Glomerular endothelial cell (primary cell): ENCODE data around the gene GAL. TPM values are rescaled to one million over a fixed set of nuclear protein-coding genes. Genes with fewer than 3 reads are reported as not detected.

Experiments used
- DNase-seq: peaks from one replicate; pipeline ENCODE4 v3.0.0-alpha.2; 2011; ENCODE audit warnings: low read depth, low spot score; ENCODE audit errors: extremely low read depth
- total RNA-seq: library from RNA; depleted of rRNA; stranded (reverse); fragments of >200 nt; gene quantifications from 2 replicates; pipeline ENCODE4 v1.2.3, GENCODE V29; 2015

The GAL gene
- total RNA-seq, 1 donor from 2014 or later = 4.5 TPM

DNA sequence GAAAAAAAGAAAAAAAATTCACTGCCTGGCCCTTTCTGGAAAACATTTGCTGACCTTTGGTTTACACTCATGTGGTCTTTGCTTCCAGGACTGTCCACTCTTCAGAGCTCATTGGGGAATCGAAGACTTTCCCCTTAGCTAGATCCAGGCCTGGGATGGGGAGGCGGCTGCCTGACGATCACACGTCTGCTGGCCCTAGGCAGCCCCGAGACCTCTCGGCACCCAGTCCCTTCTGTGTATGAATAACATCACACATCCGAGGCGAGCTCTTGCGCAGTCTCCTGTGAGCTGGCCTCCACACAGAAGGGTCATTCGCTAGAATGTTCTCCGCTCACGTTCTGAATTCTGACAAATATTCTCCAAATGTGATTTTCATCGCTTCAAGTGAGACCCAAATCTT, 25.7 kb upstream of the GAL start:
- no peak for DNase-seq

DNA sequence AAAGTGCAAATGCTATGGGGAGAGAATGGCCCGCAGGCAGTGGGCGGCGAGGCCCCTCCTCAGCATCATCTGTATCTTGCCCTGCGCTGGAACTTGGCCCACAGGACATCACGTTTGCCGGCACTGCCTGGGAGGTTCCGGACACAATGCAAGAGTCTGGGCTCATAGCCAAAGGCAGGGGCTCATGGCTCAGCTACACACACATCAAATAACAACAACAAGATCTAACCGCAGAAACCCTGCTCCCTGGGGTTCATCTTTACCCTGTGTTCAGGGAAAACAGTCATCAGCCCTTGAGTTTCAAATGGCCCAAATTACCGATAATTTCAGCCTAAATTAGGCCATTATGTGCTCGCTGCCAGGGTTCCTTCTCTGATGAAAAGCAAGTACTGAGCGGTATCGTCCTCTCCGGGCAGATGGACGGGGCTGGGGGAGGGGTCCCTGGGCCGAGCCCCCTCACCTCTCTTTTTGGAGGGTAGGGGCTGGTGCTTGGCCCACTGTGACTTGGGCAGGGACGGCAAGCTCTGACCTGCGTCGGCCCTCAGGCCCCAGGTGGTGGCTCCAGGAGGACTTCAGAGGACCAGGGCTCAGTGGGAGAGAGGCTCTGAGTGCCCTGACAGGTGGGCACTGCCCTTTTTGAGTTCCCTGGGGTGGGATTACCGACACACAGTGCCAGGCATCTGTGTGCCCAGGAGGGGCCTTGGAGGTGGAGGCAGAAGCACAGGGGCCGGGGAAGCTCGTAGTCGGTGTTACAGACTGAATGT, 25.0 kb upstream of the GAL start:
- peak; percentile 48 for DNase-seq

DNA sequence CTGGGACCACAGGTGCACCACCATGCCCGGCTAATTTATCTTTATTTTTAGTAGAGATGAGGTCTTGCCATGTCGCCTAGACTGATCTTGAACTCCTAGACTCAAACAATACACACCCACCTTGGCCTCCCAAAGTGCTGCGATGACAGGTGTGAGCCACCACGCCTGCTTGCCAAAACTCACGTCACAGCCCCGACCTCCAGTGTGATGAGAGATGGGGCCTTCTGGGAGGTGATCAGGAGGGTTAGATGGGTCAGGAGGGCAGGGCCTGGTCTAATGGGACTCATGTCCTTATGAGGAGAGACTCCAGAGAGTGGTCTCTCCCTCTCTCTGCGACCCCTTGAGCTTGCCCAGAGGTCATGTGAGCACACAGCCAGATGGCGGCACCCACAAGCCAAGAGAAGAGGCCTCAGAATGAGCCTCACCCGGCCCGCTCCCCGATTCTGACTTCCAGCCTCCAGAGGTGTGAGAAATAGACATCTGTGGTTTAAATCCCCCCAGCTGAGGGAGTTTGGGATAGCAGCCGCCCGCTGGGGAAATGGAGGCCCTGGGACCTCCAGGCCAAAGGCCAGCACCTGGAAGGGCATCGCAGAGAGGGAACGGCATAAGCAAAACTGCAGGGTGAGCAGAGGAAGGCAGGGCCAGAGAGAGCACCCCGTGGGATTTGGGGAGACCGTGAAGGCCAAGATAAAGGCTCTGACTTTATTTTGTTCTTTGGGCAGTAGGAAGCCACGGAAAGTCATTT, 24.1 kb upstream of the GAL start:
- DNase-seq = no peak

DNA sequence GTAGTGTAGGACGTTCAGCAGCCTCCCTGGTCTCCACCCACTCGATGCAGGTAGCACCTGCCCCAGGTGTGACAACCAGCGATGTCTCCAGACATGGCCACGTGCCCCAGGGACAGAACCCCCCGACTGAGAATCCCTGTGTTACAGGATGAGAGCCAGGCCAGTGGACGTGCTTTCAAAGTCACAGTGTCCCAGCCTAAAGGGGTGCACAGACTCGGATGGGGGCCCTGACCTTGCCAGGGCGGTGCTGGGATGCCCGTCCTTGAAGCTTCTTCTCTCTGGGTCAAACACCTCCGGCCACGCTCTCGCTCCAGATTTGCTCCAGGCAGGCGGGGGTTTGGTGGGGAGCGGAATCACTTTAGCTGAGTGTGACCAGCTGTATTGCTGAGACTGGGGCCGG, 23.3 kb upstream of the GAL start:
- DNase-seq = no peak

DNA sequence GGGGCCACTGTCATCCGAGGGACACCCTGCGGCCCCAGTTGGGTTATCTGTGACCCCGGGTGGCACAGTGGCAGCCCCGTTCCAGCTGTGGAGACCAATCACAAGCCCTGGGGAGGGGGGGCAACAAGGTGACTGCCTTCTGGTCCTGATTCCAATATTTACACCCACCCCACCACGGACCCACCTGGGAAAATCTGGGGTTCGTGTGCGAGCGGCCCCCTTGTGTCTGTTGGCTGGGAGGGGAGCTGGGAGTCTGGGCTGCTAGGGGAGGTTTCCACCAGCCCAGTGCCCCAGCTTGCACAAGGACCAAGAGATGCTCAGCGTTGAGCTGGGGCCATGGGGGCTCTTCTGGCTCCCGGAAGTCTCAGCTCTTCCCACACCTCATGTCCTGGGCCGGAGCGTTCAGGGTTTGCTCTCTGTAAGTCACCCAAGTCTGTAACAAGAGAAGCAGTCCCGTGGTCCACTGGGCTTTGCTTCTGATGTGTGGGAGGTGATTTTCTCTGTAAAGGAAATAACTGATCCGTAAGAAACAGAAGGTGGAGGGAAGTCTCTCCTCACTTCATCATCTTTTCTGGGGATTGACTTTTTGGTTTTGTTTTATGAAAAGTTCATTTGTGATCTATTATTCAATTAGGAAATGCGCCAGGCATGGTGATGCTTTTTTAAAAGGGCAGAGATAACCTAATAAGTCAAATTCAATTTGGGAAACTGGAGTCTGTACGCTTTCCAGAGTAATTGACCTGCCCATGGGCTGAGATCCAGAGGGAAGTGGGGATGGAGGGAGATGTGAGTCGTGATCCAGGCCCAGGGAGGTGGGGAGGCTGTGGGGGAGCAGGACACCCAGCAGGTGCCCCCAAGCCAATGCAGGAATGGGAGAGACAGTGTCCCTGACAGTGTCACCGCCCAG, 22.4 kb upstream of the GAL start:
- no peak for DNase-seq

DNA sequence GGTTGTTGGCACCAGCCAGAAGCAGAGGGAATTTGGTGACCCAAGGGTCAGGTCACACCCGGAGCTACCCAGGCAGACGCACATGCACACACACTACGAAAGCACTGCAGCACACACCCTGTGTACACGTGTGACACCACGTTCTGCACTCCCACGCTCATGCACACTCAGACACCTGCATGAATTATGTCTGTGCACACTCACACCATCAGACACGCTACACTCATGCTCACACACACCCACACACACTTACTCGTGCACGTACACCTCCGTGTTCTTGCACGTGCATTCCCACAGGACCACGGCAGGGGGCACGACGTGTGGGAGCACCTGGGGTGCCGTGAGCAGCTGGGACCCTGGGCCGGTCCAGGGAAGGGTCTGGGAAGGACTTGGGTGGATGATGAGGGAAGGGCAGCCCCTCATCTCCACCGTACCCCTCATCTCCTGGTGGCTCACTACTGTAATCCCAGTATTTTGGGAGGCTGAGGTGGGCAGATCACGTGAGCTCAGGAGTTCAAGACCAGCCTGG, 20.8 kb upstream of the GAL start:
- no peak for DNase-seq

DNA sequence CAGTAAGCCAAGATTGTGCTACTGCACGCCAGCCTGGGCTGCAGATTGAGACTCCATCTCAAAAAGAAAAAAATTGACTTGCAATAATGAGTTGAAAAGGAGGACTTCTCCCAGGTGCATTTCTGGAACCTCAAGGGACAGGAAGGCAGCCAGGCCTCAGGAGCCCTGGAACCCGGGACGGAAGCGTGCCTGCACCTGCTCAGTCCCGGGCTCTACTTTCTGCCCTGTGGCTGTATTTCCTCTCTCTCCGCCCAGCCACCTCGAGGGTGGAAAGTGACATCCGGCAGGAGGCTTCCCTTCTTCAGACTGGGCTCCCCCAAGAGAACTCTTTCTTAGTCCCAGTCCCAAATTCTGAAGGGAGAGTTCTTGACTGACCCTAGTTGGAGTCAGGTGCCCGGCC, 20.2 kb upstream of the GAL start:
- no peak for DNase-seq

DNA sequence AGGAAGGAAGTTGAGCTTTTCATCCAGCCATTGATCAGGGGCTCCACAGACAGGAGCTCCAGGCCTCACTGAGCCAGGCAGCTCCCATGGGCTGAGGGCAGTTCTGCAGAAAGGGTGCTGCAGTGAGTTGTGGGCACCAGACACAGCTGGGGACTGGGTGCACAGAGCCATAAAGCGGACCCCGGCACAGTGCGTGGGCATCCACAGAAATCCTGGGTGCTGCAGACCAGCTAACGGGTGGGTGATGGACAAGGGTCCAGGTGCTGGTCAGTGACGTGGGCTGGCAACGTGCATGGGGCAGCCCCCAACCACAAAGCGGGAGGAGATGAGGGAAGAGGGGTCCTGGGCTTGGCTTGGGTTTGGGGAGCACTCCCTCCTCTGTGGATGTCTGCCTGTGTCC, 19.4 kb upstream of the GAL start:
- no peak for DNase-seq

DNA sequence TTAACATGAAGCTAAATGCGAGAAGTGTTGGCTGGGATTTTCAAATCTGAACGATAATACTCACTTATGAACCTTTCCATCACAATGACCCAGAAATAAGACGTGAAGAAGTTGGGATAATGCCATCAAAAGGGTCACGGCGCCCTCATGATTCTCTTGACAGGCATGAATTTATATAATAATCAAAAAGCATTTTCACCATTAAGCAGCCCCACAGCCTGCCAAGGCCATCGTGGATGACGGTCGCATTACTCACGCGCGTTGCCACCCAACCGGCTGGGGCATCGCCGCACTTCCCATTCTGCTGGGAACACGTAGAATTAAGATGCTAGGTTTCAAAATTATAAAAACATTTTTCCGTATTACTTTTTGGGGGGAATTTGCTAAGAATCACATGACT, 18.9 kb upstream of the GAL start:
- DNase-seq = no peak

DNA sequence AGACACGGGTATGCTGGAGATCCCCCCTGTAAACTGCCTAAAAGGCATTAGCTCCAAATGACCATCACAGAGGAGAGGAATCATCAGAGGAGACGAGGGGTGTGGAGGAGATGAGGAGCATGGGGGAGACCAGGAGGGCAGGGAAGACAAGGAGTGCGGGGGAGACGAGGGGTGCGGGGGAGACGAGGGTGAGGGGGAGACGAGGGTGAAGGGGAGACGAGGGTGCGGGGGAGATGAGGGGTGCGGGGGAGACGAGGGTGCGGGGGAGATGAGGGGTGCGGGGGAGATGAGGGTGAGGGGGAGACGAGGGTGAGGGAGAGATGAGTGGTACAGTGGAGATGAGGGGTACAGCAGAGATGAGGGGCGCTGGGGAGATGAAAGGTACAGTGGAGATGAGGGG, 17.5 kb upstream of the GAL start:
- DNase-seq = no peak

DNA sequence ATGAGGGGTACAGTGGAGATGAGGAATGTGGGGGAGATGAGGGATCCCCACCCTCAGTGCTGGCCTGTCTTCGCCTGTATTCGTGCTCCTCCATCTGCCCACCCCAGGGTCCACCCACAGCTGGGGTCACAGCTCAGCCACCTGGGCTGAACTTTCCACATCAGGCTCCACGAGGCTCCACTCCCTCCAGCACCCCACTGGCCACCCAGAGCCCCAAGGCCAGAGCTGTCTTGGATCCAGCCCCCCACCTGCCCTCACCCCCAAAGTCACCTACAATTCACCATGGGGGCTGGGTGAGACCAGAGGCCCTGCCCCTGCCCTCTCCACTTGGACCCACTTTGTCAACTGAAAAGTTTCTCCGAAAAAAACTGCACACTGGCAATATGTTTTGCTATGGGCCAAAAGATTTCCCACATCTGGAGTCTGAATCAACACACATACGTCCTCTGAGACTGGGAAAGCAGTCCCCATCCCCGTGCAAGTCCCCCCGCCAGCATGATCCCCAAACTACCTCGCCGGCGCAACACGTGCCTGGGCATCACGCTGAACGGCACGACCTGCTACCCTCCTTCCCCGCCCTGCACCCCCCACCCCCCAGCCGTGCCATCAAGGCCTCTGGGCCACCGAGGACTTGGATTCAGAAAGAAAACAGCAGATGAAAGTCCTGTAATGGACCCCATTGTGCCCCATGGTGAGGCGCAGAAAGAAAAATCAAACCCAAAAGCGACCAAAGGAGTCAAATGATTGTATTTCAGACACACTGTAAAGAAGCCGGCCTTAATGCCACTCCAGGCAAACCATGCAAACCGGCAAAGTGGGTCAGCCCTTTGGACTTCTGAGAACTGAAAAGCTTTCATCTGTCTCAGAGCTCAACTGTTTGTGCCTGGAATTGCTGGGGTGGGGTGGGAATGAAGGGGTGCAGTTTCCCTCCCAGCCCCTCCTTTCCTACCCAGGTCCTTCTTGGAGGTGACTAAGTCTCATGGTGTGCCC, 16.5 kb upstream of the GAL start:
- no peak for DNase-seq

DNA sequence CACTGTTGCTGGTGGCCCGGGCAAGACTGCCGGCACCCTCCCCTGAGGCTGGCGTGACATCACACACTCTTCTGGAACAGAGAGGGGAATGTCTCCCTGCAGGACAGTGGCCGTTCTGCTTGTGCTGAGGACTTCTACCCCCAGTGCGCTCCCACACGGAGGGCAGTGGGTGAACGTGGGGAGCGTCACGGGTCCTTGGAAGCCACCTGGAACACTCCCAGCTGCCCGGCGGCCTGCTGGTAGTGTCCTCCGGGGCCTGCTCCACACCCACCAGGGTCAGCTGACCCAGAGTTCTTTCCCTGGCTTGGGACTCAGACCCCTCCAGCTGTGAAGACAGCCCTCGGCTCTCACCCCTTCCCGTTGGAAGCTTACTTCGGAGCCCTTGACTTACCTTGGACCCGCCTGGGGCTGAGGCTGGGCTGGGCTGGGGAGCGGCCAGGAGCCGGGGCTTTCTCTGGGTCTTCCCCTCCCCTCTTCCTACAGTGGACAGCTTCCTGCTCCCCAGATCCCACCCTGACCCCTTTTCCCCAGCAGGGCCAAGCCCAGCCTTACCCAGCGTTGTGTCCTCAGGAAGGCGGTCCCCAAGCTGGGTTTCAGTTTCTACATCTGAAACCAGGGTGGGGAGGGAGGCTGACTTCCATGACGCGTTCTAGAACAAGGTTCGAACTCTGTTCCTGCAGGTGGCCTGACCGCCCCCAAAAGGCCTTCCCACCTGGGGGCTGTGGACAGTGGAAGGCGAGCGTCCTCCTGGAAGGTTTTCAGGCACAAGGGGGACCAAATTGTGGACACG, 14.8 kb upstream of the GAL start:
- DNase-seq = no peak

DNA sequence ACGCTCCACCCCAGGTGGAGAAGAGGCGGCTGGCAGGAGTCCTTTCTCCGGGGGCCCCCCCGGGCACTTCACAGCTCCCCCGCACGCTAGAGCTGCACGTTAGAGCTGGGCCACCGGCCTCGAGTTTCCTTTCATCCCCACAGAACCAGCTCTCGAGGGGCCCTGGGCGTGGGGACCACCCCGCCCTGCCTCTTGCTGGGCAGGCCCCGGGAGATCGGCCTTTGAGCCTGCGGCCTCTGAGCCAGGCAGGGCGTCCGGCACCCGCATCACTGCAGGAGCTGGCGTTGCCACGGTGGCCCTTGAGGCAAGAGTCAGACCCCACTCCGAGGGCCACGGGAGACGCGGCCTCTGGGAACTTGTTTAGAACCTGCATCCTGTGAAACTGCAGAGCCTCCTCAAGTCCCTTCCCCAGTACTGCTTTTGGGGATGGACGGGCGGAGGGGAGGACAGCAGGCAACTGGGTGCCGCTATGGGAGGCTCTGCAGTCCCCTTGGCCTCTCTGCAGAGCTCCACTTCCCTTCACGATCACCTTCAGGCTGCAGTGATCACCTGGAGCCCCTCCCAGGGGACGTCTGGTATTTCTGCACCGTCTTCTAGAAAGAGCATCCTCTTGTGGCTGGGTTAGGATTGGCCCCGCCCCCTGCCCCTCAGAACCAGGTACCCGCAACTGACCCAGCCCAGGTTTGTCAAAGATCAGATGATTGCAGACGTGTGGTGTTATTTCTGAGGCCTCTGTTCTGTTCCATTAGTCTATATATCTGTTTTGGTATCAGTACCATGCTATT, 13.9 kb upstream of the GAL start:
- DNase-seq = no peak

DNA sequence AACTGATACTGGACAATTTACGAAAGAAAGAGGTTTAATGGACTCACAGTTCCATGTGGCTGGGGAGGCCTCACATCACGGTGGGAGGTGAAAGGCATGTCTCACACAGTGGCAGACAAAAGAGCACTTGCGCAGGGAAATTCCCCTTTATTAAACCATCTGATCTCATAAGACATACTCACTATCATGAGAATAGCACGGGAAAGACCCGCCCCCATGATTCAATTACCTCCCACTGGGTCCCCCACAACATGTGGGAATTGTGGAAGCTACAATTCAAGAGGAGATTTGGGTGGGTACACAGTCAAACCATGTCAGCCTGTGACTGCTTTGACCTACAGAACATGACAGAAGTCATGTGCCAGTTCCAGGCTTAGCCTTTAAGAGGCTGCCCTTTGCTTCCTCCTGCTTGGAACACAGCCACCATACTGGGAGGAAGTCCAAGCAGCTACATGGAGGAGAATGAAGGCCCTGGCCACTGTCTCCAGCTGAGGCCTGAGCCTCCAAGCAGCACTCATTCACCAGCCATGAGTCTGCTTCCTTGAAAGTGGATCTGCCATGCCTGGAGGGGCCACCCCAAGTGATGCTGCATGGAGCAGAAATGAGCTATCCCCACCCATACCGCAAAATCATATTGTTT, 10.9 kb upstream of the GAL start:
- DNase-seq = no peak

DNA sequence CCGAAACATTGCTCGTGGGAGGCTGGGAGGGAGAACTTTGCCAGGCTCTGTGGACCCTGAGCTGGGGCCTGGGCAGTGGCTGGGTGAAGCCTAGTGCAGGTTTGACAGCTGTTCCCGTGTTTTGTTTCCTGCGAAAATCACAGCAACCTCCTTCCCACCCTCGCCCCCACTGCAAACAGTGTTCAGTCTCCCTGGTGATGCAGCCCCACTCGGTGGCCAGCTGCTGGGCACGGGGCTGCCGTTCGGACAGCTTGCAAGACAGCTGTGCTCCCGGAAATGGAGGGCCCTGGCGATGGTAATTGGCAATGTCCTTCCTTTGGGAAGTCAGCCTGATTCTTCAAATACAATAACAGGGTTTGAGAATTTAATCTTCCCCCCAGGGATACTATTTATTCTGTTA, 10.4 kb upstream of the GAL start:
- no peak for DNase-seq

DNA sequence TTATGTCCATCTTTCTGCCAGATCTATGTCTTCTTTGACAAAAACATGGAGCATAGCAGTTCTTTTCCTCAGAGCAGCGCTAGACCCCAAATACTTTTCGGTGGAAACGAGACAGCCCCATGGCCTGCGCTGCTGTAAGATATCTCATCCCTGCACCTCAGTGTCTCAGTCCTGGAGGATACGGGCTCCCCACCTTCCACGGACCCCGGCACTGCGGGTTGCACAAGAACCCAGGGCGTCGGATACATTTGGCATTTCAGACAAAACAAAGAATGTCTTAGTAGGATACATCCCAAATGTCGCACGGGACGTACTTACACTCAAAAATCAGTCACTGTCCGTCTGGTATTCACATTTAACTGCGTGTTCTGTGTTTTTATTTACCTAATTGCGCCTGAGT, 9.9 kb upstream of the GAL start:
- no peak for DNase-seq

DNA sequence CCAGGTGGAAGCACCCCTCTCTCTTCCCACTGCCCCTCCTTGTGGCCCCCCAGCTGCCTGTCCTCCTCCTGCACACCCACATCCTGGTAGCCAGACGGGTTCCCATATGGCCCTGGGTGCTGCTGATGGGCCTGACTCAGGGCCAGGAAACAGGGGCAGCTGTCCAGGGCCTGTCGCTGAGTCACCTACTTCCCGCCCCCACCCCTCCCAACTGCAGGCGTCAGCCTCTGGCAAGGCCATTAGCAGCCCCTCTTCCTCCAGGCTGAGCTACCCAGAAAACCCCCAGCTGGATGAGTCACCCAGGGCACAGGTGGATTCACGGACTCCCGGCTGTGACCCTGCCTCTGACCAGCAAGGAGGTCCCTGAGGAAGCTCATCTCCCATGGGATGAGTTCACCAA, 6.9 kb upstream of the GAL start:
- DNase-seq = peak; percentile 23

DNA sequence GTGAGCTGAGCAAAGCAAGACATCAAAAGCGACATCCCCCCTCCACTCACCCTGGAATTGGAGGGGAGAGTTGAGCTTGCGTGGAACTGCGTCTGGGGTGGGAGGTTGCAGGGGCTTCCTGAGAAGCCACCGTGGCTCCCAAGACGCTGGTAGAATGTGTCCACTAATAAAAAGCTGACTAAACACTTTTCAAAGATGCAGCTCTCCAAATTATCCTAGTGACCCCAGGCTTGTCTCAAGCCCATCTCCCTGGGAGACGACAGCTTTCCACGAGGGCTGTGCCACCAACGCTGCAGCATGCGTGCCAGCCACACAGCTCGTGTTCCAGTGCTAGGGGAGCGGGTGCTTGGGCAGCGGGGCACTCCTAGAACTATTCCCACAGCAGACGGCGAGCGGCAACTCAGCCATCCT, 6.3 kb upstream of the GAL start:
- no peak for DNase-seq
